ENCODE measurements around the gene HSF2BP. TPM values are rescaled to one million over a fixed set of nuclear protein-coding genes. Genes with fewer than 3 reads are reported as not detected.
A peak's percentile ranks its signal among the peaks of the same experiment; 100 is the strongest.
"Not testable (repeated sequence)": the region's sequence is repeated elsewhere in the genome, so short reads cannot be mapped to it uniquely, and the experiment has no call there.

HSF2BP gene
- total RNA-seq, 1 experiment from 2014 or later, result 10.9 TPM

- Mint-ChIP-seq H3K27ac (ENCODE audit: unreplicated experiment) (no peak overlapping the region), H3K36me3 (ENCODE audit: insufficient read depth, unreplicated experiment) (peaks cover 28% of the 10 kb centered on the region), H3K4me1 (ENCODE audit: low read depth, unreplicated experiment) (peaks cover 14% of the 10 kb centered on the region), H3K9me3 (ENCODE audit: unreplicated experiment) (no peaks in the 10 kb centered on the region), H3K27me3 (ENCODE audit: insufficient read depth, unreplicated experiment) (no peaks in the 10 kb centered on the region), H3K4me3 (ENCODE audit: unreplicated experiment) (no peak overlapping the region)
- BruUV-seq (replicated peaks), result no TSS peak
- Histone ChIP-seq H3K36me3 (ENCODE audit: control insufficient read depth, insufficient read depth, low read length) (peaks cover 2% of the 10 kb centered on the region; the same call in 1 of the 2 replicates), H3K27me3 (replicated peaks; ENCODE audit: control insufficient read depth, insufficient read depth, low read length) (no peaks in the 10 kb centered on the region), H3K9me3 (no peaks in the 10 kb centered on the region), H3K4me1 (peaks cover 8% of the 10 kb centered on the region), H3K4me3 (ENCODE audit: low read depth, low read length) (no peak overlapping the region)
- CTCF ChIA-PET, result no interaction called here
- intact Hi-C loops (cut with micrococcal nuclease; ENCODE audit: unreplicated experiment), result no loop called here
- no peak for DNase-seq
- TF ChIP-seq CTCF (IDR thresholded peaks at IDR 0.05; ENCODE audit: insufficient read depth in 1 of 2, low read depth in 1 of 2, low read length in 1 of 2, severe bottlenecking in 1 of 2, unreplicated experiment in 1 of 2), result no peak
- POLR2A ChIA-PET, result no interaction called here
Measured at GRCh38 chr21:43699933-43700599, 40.8 kb upstream of the HSF2BP start.

- H3K9me3 Mint-ChIP-seq (ENCODE audit: unreplicated experiment); H3K27me3 Mint-ChIP-seq (ENCODE audit: insufficient read depth, unreplicated experiment); H3K9me3 ChIP-seq; H3K4me3 Mint-ChIP-seq (ENCODE audit: unreplicated experiment); BruUV-seq (replicated peaks); CTCF ChIA-PET; H3K27ac Mint-ChIP-seq (ENCODE audit: unreplicated experiment); H3K36me3 ChIP-seq (ENCODE audit: control insufficient read depth, insufficient read depth, low read length); intact Hi-C loops (cut with micrococcal nuclease; ENCODE audit: unreplicated experiment); H3K27me3 ChIP-seq (replicated peaks; ENCODE audit: control insufficient read depth, insufficient read depth, low read length); H3K4me1 ChIP-seq; POLR2A ChIA-PET; DNase-seq; H3K4me3 ChIP-seq (ENCODE audit: low read depth, low read length): not testable (repeated sequence)
- H3K4me1 Mint-ChIP-seq (ENCODE audit: low read depth, unreplicated experiment), result peaks cover 14% of the 10 kb centered on the region
- H3K36me3 Mint-ChIP-seq (ENCODE audit: insufficient read depth, unreplicated experiment), result peaks cover 34% of the 10 kb centered on the region
Measured at GRCh38 chr21:43699492-43699777, 40.1 kb upstream of the HSF2BP start.

- Mint-ChIP-seq H3K27ac (ENCODE audit: unreplicated experiment) (peak overlapping the region; percentile 19), H3K9me3 (ENCODE audit: unreplicated experiment) (no peaks in the 10 kb centered on the region), H3K36me3 (ENCODE audit: insufficient read depth, unreplicated experiment) (peaks cover 48% of the 10 kb centered on the region), H3K4me1 (ENCODE audit: low read depth, unreplicated experiment) (peaks cover 8% of the 10 kb centered on the region), H3K27me3 (ENCODE audit: insufficient read depth, unreplicated experiment) (no peaks in the 10 kb centered on the region), H3K4me3 (ENCODE audit: unreplicated experiment) (peak overlapping the region; percentile 13)
- Histone ChIP-seq H3K4me1 (peaks cover 8% of the 10 kb centered on the region), H3K27me3 (replicated peaks; ENCODE audit: control insufficient read depth, insufficient read depth, low read length) (no peaks in the 10 kb centered on the region), H3K4me3 (ENCODE audit: low read depth, low read length) (no peak overlapping the region), H3K36me3 (ENCODE audit: control insufficient read depth, insufficient read depth, low read length) (peaks cover 2% of the 10 kb centered on the region; the same call in 1 of the 2 replicates), H3K9me3 (no peaks in the 10 kb centered on the region)
- POLR2A ChIA-PET, result interaction anchor here (0.6 kb wide), 1 partner anchor 70 kb away, joined by 6 read pairs; no protein-coding TSS in a partner anchor
- no peak for DNase-seq
- TF ChIP-seq CTCF (IDR thresholded peaks at IDR 0.05; ENCODE audit: insufficient read depth in 1 of 2, low read depth in 1 of 2, low read length in 1 of 2, severe bottlenecking in 1 of 2, unreplicated experiment in 1 of 2), result no peak
- no TSS peak for BruUV-seq (replicated peaks)
- intact Hi-C loops (cut with micrococcal nuclease; ENCODE audit: unreplicated experiment), result no loop called here
- CTCF ChIA-PET, result no interaction called here
Measured at GRCh38 chr21:43697758-43698643, 38.7 kb upstream of the HSF2BP start.

Measured in Caco-2 (cell line).